Occipital lobe (tissue), 2 donors: ENCODE data around the gene EDIL3. TPM values are rescaled to one million over a fixed set of nuclear protein-coding genes. Genes with fewer than 3 reads are reported as not detected.
A peak's percentile ranks its signal among the peaks of the same experiment; 100 is the strongest.
"Not testable (repeated sequence)": the region's sequence is repeated elsewhere in the genome, so short reads cannot be mapped to it uniquely, and the experiment has no call there.

Experiments used
- DNase-seq: peaks from one replicate; lab custom pipeline; 2025; lab: John Stamatoyannopoulos, UW
- total RNA-seq: library from RNA; depleted of rRNA; stranded (reverse); fragments of >200 nt; gene quantifications from one replicate; pipeline ENCODE4 v1.2.3, GENCODE V29; 2014

The EDIL3 gene
- total RNA-seq, 1 donor from 2014 or later: 78.0 TPM

DNA sequence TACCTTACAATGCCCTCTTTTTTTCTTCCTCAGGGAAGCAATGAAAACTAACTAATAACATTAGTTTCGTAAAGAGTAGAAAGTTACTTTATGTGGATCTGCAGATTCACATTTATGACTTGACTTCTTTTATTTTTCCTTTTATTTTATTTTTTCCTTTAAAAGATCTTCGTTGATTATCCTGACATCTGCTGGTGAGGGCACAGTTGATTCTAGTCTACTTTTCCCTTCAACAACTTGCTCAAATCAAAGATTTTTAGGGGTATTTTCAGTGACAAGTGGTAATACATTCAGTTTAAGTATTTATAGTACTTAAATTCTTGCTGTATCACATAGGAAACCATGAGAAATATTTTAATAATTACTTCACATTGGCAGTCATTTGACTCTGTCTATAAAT lies 4.9 kb downstream of the EDIL3 start:
- no peak for DNase-seq

DNA sequence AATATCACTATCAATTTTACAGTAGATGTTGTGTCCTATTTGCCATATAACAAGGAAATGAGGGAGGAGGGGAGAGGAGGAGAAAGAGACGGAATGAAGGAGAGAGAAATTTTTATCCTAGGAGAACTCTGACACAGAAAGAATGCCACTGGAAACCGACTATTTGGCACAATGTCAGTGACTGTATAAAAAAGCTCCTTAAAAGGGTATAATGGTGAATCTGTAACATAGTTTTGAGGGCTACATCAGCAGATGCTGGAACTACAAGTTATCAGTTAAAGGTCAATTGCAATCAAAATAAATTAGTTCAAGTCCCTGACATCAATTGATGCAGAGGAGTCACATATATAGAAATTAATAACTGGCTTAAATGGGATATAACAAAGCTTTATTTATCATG lies 5.7 kb downstream of the EDIL3 start:
- no peak for DNase-seq

DNA sequence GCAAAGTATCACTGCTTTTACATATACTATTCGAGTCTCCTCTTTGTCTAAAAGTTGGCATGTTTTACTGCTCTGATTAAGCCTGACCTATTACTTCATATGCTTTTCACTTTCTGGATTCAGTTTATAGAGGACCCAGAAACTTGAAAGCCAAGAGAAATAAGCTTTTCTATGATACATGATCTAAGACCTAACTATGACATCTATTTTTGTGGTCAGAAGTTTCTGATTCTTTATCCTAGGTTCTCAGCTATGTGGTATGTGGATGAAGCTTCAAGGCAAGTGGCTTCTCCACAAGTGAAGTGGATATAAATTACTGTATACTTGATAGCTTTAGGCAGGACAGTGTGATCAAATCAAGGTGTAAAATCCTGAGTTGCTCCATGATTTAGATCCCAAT lies 6.3 kb downstream of the EDIL3 start:
- no peak for DNase-seq

DNA sequence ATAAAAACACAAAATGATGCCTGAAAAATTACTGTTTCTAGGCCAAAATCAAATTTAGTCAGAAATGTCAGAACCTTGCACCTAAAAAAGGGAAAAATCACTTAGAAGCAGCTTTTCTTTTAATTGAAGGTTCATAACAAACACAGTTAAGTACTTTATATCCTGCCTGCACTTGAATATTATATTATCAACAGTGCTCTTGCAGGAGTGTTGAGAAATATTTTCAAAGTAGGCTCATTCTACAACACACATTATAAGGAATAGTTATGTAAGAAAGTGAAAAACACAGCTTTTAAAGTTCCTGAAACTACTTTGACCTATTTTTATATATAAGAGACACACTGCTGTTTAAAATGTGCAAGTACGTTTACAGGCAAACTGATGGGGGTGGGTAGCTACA lies 8.3 kb downstream of the EDIL3 start:
- no peak for DNase-seq

DNA sequence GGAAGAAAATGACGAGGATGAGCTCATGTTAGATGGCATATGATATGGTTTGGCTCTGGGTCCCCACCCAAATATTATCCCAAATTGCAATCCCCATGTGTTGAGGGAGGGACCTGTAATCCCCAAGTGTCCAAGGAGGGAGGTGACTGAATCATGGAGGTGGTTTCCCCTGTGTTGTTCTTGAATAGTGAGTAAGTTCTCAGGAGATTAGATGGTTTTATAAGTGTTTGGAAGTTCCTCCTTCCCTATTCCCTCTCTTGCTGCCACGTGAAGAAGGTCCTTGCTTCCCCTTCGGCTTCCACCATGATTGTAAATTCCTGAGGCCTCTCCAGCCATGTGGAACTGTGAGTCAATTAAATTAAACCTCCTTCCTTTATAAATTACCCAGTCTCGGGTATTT lies 10.1 kb downstream of the EDIL3 start:
- DNase-seq: no peak

DNA sequence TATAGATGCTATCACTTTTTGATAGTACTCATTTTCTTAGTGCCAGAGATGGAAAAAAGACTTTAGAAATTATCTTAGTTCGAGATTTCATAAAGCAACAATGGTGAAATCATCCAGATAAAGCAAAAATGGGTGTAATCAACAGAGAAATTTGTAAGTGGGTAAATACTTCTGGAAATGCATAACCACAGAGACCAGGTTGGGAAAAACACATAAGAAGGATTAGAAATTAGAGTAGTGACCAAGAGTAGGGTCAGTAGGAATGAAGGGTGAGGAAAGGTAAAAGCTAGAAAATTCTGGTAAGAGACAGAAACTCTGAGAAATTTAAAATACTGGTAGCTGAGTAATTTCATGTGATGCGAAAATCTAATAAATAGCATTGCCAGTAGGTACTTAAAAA lies 11.2 kb downstream of the EDIL3 start:
- no peak for DNase-seq

DNA sequence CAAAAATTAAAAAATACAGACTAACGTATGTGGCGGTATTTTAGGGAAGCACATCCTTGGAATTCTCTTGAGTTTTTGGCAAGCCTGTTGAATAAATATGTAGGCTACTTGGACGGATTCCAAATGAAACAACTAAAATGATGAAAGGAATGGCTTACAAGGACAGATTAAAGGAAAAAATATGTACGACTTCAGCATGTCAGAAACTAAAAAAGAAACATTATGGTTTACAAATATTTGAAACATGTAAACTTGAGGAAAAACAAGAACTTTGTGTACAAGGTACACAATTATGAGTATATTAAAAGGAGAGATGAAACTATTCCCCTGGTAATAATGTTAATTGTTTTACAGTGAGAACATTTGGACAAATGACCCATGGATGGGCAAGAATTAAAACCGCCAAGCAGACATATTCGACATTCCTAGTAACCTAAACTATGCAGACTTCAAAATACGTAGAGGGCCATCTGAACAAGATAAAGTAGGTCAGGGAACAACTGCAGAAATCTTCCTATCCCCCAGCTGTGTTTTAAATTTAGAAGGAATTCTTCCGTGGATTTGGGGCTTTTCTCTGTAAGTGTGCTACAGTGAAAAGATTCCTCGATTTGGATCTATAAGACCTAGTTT lies 12.5 kb downstream of the EDIL3 start:
- DNase-seq: no peak

DNA sequence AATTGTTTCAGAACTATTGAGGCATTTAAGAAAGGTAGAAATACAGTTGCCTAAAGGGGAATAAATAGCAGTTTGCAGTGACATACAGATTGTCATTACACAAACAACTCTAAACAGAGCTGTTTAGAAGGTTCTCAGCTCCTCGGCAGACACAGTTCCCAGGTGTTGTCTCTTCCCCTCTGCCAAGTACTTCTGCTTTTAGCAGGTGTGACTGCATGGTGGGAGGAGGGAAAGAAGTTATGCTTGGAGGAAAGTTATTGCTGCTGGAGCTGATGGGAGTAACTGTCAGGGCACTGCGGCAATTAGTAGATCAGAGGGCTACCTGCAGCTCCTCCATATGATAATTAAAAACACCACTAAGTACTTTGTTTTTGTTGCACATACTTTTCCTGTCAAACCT lies 14.5 kb downstream of the EDIL3 start:
- DNase-seq: no peak

DNA sequence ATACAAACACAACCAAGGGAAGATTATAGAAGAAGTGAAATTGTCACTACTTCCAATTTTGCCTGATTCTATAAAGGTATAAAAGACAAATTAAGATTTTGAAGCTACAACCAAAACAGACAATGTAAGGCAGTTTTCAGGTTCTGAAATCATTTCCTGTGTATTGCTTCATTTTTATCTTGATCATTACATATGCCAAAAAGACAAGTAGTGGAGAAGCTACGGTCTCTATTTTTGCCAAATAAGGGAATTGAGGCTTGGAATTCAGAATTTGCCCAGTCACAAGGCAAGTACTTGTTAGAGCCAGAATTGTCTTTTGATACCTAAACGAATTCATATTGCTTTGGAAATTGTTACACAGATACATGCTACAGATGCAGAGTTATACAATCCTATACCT lies 20.6 kb downstream of the EDIL3 start:
- no peak for DNase-seq

DNA sequence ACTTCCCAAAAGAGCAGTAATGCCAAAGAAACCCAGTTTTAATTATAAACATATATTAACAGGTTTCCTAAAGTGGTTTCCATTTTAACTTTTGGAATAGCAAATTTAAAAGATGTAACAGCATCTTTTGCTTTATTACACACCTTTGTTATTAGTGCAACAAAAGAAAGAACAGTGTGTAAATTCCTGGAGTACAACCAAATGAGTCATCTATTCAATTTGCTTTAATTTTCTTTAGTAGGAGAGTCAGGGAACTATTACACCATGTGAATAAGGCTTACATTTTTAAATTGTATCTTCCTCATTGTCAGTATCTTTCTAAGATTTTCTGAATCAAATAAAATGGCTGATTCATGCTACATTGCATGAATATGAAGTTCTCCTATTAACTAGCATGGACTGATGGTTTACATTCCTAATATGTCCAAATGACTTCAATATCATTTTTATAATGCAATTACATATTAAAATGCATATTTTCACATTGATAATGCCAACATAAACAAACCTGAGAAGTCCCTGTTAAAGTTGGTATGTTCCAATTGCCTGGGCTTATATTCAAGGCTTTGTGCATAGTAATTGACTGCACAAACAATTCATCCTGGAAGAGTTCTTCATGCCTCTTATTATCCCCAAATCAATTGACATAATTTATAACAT lies 22.5 kb downstream of the EDIL3 start:
- no peak for DNase-seq

DNA sequence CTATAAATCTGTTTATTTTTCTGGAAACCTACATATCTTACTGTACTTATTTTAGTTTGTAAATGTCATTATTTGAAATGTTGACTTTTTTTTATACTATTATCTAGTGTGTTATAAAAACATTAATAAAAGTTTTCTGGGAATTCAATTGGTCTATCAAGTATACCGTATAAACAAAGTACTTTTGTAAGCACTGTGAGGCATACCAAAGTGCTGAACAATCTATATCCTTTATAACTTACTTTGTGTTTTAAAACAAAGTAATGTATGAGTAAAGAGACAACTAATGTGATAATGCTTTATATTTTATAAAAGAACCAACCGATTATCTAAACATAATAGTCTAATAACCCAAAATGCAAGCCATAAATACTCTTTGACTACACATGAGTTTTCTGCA lies 23.1 kb downstream of the EDIL3 start:
- DNase-seq: no peak

DNA sequence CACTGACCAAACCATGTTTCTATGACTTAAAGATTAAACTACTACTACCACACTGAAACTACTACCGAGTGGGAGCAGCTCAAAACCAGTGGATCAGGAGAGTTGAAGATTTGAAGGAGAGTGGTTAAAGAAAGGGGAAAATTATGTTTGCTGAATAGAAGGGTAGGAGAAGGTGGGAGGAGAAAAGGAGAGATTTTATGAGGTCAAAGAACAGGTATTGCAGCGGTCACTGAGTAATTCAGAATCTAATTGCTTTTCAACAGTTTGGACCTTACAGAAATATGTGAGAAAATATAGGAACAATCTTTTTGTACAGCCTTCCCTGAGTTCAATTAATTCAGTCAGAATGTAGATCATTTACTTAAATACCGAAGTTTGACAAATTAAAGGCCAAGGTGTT lies 24.6 kb downstream of the EDIL3 start:
- DNase-seq: no peak

DNA sequence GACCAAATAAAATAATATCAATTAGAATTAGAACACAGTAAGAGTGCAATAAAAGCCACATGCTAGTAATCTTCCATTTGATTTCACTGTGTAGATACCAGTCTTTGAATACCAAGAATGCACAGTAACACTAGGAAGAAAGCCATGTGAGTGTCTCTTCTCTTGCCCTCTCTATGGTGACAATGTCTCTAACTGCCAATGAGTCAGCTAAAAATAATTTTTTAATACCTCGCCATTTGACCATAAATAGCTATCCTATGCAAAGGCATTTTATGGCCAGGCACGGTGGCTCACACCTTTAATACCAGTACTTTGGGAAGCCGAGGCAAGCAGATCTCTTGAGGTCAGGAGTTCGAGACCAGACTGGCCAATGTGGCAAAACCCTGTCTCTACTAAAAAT lies 30.6 kb downstream of the EDIL3 start:
- no peak for DNase-seq

DNA sequence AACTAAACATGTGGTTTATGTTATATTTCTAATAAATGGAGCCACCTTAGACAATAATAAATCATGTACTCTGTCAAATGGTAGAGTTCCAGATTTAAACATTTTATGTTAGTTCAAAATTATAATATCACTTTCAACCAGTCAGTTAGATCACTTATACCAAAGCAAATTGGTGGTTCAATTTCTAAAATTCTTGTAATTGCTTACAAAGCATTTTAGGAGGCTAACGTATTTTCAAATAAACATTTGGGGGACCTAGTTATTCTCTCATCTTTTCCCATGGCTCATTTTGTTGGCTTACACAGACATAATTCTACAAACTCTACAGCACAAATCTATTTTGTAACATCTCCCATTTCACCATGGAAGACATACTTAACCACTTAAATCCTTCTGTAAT lies 39.9 kb downstream of the EDIL3 start:
- DNase-seq: no peak

DNA sequence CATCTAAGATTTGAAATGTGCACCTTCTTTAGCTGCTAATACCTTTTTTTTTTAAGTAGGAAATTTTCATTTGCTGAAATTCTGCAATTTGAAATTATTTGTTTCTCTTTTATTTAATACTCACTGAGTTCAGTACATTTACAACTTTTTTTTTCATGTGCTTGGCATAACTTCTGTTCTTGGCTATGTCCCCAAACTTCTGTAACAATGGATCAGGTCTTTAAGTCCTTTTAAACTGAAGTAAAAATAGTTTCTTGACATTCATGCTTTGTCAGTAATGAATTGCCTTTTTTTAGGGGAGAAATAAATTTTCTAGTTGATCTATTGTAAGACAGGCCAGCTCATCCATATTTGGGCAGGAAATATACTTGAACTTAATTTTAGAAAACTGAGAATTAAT lies 41.5 kb downstream of the EDIL3 start:
- DNase-seq: no peak

DNA sequence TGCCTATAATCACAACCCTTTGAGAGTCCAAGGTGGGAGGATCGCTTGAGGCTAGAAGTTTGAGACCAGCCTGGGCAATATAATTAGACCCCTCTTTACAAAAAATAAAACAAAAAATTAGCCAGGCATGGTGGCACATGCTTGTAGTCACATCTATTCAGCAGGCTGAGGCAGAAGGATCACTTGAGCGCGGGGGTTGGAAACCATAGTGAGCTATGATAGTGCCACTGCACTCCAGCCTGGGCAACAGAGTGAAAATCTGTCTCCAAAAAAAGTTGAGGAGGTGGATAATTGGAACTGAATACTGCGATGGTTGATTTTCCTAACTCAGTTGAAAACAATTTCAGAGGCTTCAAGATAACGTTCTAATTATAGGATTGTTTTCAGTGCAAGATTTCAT lies 52.6 kb downstream of the EDIL3 start:
- peak; percentile 10 for DNase-seq

DNA sequence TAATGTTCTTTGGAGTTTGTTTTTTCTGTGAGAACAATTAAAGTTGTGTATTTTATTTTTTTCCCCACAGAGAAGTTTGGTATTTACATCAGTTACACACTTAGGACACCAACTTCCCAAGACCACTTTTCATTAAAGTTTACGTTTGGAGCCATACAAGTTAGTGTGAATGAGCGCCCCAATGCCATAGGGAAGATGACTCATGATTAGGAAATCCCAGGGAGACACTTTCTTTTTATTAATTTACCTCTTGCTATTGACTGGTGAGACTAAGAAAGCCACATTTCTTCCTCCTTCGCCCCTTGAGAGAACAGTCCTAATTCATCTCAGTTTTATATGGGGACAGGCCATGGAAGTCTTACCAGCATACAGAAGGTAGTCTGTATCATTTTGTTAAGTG lies 57.1 kb downstream of the EDIL3 start:
- no peak for DNase-seq

DNA sequence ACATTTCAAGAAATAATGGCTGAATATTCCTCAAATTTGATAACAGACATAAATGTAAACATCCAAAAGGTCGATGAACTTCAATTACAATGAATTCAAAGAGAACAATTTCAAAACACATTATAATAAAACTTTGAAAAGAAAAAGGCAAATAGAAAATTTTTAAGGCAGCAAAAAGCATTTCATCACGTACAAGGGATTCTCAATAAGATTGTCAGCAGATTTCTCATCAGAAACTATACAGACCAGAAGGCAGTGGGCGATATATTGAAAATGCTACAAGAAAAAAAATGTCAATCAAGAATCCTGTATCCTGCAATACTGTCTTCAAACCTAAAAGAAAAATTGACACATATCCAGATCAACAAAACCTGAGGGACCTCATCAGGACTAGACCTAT lies 62.0 kb downstream of the EDIL3 start:
- DNase-seq: no peak

DNA sequence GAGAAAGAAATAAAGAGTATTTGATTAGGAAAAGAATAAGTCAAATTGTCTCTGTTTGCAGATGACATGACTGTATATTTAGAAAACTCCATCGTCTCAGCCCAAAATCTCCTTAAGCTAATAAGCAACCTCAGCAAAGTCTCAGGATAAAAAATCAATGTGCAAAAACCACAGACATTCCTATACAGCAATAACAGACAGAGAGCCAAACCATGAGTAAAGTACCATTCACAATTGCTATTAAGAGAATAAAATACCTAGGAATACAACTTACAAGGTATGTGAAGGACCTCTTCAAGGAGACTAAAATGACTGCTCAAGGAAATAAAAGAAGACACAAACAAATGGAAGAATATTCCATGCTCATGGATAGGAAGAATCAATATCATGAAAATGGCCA lies 66.9 kb downstream of the EDIL3 start:
- DNase-seq: not testable (repeated sequence)

DNA sequence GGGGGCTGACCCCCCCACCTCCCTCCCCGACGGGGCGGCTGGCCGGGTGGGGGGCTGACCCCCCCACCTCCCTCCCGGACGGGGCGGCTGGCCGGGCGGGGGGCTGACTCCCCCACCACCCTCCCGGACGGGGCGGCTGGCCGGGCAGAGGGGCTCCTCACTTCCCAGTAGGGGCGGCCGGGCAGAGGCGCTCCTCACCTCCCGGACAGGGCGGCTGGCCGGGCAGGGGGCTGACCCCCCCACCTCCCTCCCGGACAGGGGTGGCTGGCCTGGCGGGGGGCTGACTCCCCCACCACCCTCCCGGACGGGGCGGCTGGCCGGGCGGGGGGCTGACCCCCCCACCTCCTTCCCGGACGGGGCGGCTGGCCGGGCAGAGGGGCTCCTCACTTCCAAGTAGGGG lies 72.4 kb downstream of the EDIL3 start:
- DNase-seq: not testable (repeated sequence)

DNA sequence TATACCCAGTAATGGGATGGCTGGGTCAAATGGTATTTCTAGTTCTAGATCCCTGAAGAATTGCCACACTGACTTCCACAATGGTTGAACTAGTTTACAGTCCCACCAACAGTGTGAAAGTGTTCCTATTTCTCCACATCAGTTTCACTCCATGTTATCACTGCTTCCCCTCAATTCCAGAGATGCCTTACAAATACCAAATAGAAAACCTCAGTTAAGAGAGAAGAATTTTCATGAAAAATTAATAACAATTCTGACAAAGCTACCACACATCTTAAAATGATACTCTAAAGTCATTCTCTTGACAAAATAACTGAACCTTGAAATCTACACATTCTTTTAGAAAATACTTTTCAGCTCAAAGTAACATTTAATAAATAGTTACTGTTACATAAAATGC lies 74.8 kb downstream of the EDIL3 start:
- not testable (repeated sequence) for DNase-seq

DNA sequence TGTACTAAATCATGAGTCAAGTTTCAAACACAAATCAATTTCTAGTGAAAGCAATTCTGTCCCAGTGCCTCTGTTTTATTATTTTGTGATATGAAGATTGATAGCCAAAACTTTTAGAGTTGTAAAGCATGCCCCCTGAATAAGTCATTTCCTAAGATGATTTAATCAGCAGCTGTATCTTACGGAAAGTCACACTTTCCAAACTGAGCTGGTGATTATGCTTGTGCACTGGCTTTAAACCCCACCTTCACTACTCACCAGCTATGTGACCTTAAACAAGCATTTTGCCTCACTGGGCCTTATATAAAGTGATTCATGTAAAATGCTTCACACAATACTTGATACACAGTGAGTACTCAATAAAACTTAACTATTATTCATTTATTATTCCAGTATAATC lies 78.1 kb downstream of the EDIL3 start:
- DNase-seq: no peak

DNA sequence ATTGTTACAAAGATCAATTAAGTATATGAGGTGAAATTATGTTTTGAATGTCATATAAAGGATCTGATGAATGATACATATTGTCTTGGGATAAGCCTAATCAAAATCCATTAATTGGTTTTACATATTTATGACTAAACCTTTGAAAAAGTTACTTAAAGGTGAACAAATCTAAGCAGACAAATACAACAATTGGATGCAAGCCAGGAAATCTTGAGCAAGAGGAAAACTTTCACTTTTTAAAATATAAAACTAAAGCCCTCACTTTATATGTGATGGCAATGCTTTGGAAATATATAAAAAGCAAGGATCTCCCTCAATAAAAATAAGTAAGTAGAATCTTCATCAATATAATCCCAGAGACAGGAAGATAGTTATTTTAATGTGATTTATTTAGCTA lies 80.1 kb downstream of the EDIL3 start:
- no peak for DNase-seq

DNA sequence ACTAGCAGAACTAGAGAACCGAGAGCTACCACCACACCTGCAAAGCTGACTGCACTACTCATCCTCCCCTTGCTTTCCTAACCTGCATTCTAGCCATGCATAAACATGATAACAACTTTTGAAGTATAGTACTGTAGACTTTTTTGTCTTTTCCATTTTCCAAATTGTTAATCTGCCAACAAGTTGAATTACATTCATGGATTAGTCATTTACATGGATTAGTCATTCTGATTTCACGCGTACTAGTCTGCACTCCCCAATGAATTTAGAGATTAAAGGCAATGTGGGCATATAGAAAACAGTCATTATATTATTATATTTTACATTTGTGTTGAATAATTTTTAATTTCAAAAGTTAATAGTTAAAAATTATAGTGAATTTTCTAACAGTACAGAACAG lies 81.4 kb downstream of the EDIL3 start:
- no peak for DNase-seq
